BLaER1 (cell line): ENCODE measurements around the gene ZNRF4.
A peak's percentile ranks its signal among the peaks of the same experiment; 100 is the strongest.

Source experiments
- H3K27ac ChIP-seq: shearing (Covaris generic); formaldehyde crosslinking; 2 replicates; pipeline ENCODE4 v1.8.1; 2022
- H3K27me3 ChIP-seq: shearing (Covaris generic); formaldehyde crosslinking; 2 replicates; pipeline ENCODE4 v1.8.1; 2022
- H3K36me3 ChIP-seq: shearing (Covaris generic); formaldehyde crosslinking; 2 replicates; pipeline ENCODE4 v1.8.1; 2022
- H3K4me1 ChIP-seq: shearing (Covaris generic); formaldehyde crosslinking; 2 replicates; pipeline ENCODE4 v1.8.1; 2022
- H3K4me2 ChIP-seq: shearing (Covaris generic); formaldehyde crosslinking; 2 replicates; pipeline ENCODE4 v1.8.1; 2022
- H3K4me3 ChIP-seq: shearing (Covaris generic); formaldehyde crosslinking; 2 replicates; pipeline ENCODE4 v1.8.1; 2022
- H3K9ac ChIP-seq: shearing (Covaris generic); formaldehyde crosslinking; 2 replicates; pipeline ENCODE4 v1.8.1; 2022
- H3K9me3 ChIP-seq: shearing (Covaris generic); formaldehyde crosslinking; 2 replicates; pipeline ENCODE4 v1.8.1; 2022
- H4K20me1 ChIP-seq: shearing (Covaris generic); formaldehyde crosslinking; 2 replicates; pipeline ENCODE4 v1.8.1; 2022
- Cebpa-rat ChIP-seq: shearing (Covaris generic); IDR thresholded peaks from 2 replicates; pipeline ENCODE4 v1.8.1; 2022

The ZNRF4 gene

GRCh38 chr19:5452594-5453565, 2.3 kb upstream of the ZNRF4 start:
- Histone ChIP-seq H3K27me3 (no peaks in the 10 kb centered on the region), H3K9ac (no peak overlapping the region), H4K20me1 (no peaks in the 10 kb centered on the region), H3K4me1 (no peaks in the 10 kb centered on the region), H3K4me3 (no peak overlapping the region), H3K27ac (no peak overlapping the region), H3K9me3 (peaks cover 9% of the 10 kb centered on the region), H3K36me3 (no peaks in the 10 kb centered on the region), H3K4me2 (no peak overlapping the region)
- TF ChIP-seq Cebpa-rat: no peak

GRCh38 chr19:5454743-5455142, 474 bp upstream of the ZNRF4 start:
- H3K9me3 ChIP-seq: peaks cover 9% of the 10 kb centered on the region
- no peak overlapping the region for H3K4me2 ChIP-seq
- no peaks in the 10 kb centered on the region for H3K36me3 ChIP-seq
- no peak overlapping the region for H3K9ac ChIP-seq
- H4K20me1 ChIP-seq: no peaks in the 10 kb centered on the region
- no peak overlapping the region for H3K4me3 ChIP-seq
- no peak overlapping the region for H3K27ac ChIP-seq
- TF ChIP-seq Cebpa-rat: no peak
- no peaks in the 10 kb centered on the region for H3K27me3 ChIP-seq
- no peaks in the 10 kb centered on the region for H3K4me1 ChIP-seq

DNA sequence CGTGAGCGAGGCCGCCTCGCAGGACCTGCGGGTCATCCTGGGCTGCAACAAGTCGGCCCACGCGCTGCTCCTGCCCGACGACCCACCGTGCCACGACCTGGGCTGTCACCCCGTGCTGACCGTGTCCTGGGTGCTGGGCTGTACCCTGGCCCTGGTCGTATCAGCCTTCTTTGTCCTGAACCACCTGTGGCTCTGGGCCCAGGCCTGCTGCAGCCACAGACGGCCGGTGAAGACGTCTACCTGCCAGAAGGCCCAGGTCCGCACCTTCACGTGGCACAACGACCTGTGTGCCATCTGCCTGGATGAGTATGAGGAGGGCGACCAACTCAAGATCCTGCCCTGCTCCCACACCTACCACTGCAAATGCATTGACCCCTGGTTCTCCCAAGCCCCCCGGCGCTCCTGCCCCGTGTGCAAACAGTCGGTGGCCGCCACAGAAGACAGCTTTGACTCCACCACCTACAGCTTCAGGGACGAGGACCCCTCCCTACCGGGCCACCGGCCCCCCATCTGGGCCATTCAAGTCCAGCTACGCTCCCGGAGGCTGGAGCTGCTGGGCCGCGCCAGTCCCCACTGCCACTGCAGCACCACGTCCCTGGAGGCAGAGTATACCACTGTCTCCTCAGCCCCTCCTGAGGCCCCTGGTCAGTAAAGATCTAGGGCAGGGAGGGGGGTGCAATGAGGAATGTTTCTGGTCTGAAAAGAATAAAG, 1.1 kb downstream of the ZNRF4 start:
- no peaks in the 10 kb centered on the region for H3K36me3 ChIP-seq
- H3K9me3 ChIP-seq: peaks cover 15% of the 10 kb centered on the region
- H3K4me1 ChIP-seq: no peaks in the 10 kb centered on the region
- no peaks in the 10 kb centered on the region for H3K27me3 ChIP-seq
- no peak for TF ChIP-seq Cebpa-rat
- no peak overlapping the region for H3K4me2 ChIP-seq
- no peaks in the 10 kb centered on the region for H4K20me1 ChIP-seq
- no peak overlapping the region for H3K4me3 ChIP-seq
- H3K9ac ChIP-seq: no peak overlapping the region
- no peak overlapping the region for H3K27ac ChIP-seq

DNA sequence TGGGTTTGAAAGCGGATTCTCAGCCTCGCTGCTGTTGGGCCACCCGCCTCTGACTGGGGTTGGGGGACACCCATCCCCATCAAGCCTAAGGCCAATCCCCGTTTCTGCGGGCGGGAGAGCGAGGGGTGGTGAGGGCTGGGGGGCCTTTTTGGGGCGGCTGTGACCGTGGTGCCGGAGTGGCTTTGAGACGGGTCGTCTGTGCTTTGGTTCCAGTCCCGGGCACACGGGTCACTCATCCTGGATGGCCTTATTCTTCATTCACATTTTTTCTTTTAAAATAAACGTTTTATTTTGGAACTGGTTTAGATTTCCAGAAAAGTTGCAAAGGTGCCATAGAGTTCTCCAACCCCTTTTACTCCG, 1.6 kb downstream of the ZNRF4 start:
- Histone ChIP-seq H3K36me3 (no peaks in the 10 kb centered on the region), H4K20me1 (no peaks in the 10 kb centered on the region), H3K27me3 (no peaks in the 10 kb centered on the region), H3K4me3 (no peak overlapping the region), H3K9ac (no peak overlapping the region), H3K4me1 (no peaks in the 10 kb centered on the region), H3K27ac (no peak overlapping the region), H3K9me3 (peaks cover 21% of the 10 kb centered on the region), H3K4me2 (no peak overlapping the region)
- no peak for TF ChIP-seq Cebpa-rat

GRCh38 chr19:5457709-5458108, 2.5 kb downstream of the ZNRF4 start:
- H3K36me3 ChIP-seq: no peaks in the 10 kb centered on the region
- peaks cover 27% of the 10 kb centered on the region for H3K9me3 ChIP-seq
- TF ChIP-seq Cebpa-rat: no peak
- H3K27me3 ChIP-seq: no peaks in the 10 kb centered on the region
- no peaks in the 10 kb centered on the region for H3K4me1 ChIP-seq
- H3K9ac ChIP-seq: no peak overlapping the region
- H3K27ac ChIP-seq: no peak overlapping the region
- H4K20me1 ChIP-seq: no peaks in the 10 kb centered on the region
- no peak overlapping the region for H3K4me2 ChIP-seq
- H3K4me3 ChIP-seq: no peak overlapping the region

- no peaks in the 10 kb centered on the region for H3K27me3 ChIP-seq
- no peak for TF ChIP-seq Cebpa-rat
These were observed 3.2 kb downstream of the ZNRF4 start for GRCh38 chr19:5458420-5458819.

DNA sequence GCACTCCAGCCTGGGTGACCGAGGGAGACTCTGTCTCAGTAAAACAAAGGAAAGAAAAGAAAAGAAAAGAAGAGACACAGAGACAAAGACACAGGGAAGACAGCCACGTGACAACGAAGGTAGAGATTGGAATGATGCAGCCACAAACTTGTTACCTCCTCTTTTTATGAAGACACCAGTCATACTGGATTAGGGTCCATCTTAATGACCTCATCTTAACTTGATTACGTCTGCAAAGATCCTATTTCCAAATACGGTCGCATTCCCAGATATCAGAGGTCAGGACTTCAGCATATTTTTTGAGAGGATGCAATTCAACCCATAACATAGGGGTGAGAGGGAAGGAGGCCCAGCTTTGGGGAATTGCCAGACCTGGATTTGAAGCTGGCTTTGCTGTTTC, 4.1 kb downstream of the ZNRF4 start:
- Histone ChIP-seq H3K4me2 (no peak overlapping the region), H3K27me3 (no peaks in the 10 kb centered on the region), H3K4me3 (no peak overlapping the region), H3K4me1 (no peaks in the 10 kb centered on the region), H3K9ac (no peak overlapping the region), H3K36me3 (no peaks in the 10 kb centered on the region), H3K27ac (no peak overlapping the region), H3K9me3 (peaks cover 20% of the 10 kb centered on the region), H4K20me1 (no peaks in the 10 kb centered on the region)
- no peak for TF ChIP-seq Cebpa-rat

More at GRCh38 chr19:5458420-5458819, 3.2 kb downstream of the ZNRF4 start:
- peaks cover 22% of the 10 kb centered on the region for H3K9me3 ChIP-seq
- H3K36me3 ChIP-seq: no peaks in the 10 kb centered on the region
- H3K27ac ChIP-seq: no peak overlapping the region
- no peak overlapping the region for H3K4me3 ChIP-seq
- H3K4me2 ChIP-seq: no peak overlapping the region
- H3K9ac ChIP-seq: no peak overlapping the region
- no peaks in the 10 kb centered on the region for H3K4me1 ChIP-seq
- no peaks in the 10 kb centered on the region for H4K20me1 ChIP-seq

DNA sequence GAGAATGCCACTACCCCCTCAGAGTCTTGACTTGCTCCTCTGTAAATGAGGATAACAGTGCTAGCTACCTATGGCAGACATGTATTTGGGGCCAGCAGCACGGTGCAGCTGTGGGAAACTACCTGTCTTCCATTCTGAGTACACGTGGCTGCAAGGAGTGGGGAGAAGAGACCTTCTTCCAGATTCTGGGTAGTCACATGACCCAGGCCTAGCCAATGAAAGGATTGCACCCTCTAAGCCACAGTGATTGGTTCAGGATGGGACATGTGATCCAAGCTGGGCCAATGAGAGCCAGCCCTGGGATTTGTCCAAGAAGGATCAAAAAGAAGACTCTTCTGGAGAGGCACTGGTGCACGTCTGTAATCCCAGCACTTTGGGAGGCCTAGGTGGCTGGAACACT, 5.5 kb downstream of the ZNRF4 start:
- Histone ChIP-seq H3K27me3 (no peaks in the 10 kb centered on the region), H3K9ac (no peak overlapping the region), H3K4me3 (no peak overlapping the region), H3K4me1 (no peaks in the 10 kb centered on the region; the same call in 1 of the 2 replicates), H3K9me3 (peaks cover 20% of the 10 kb centered on the region), H3K36me3 (no peaks in the 10 kb centered on the region), H4K20me1 (no peaks in the 10 kb centered on the region), H3K4me2 (no peak overlapping the region), H3K27ac (no peak overlapping the region)
- TF ChIP-seq Cebpa-rat: no peak

- Histone ChIP-seq H3K4me1 (peaks cover 22% of the 10 kb centered on the region), H3K27me3 (no peaks in the 10 kb centered on the region), H3K27ac (no peak overlapping the region), H3K9me3 (peaks cover 20% of the 10 kb centered on the region), H3K9ac (no peak overlapping the region), H3K4me3 (no peak overlapping the region), H4K20me1 (no peaks in the 10 kb centered on the region), H3K36me3 (no peaks in the 10 kb centered on the region), H3K4me2 (no peak overlapping the region)
- no peak for TF ChIP-seq Cebpa-rat
These were observed 8.7 kb downstream of the ZNRF4 start for GRCh38 chr19:5463959-5464358.

DNA sequence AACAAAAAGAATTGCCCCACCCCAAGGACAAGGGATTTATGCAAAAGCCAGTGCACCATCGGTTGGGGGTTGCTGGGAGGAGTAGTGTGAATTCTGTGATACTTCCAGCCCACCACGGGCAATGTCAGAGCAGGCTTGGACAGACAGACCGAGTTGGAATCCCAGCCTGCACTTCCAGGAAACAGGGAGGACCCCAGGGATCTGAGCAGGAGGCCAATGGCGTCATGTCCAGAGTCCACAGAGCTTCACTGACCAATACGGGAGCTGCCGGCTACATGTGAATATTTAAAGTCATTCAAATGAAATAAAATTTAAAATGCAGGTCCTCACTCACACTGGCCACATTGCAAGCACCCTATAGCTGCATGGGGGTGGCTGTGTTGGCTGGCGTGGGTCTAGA, 10.9 kb downstream of the ZNRF4 start:
- Histone ChIP-seq H4K20me1 (no peaks in the 10 kb centered on the region), H3K9ac (no peak overlapping the region), H3K27ac (no peak overlapping the region), H3K4me2 (peak overlapping the region; percentile 91), H3K4me1 (peaks cover 22% of the 10 kb centered on the region), H3K9me3 (peaks cover 15% of the 10 kb centered on the region; the same call in 1 of the 2 replicates), H3K36me3 (no peaks in the 10 kb centered on the region), H3K4me3 (no peak overlapping the region), H3K27me3 (no peaks in the 10 kb centered on the region)
- no peak for TF ChIP-seq Cebpa-rat
